A549 (cell line): ENCODE measurements around the gene STK26. TPM values are rescaled to one million over a fixed set of nuclear protein-coding genes. Genes with fewer than 3 reads are reported as not detected.

Experiments used
- ATAC-seq, 2 experiments: fragments of 200-7000 bp in 1 of 2; fragments of >200 bp in 1 of 2; cut with Nextera tagmentation in 1 of 2; cut with Tn5 transposase in 1 of 2; 3 replicates each; pipeline versions ENCODE4 v1.8.0 to v1.9.1; 2018 to 2020; ENCODE audit warnings: mild to moderate bottlenecking in 1 of 2, moderate library complexity in 1 of 2
- CTCF ChIA-PET: fragments of 300-600 bp; sonication (Branson Sonifier 250); formaldehyde crosslinking; extraction: SDS; loops from one replicate; lab custom pipeline; 2021; ENCODE audit warnings: antibody characterized with exemption, inconsistent platforms; lab: Yijun Ruan, JAX
- POLR2A ChIA-PET: fragments of 350-600 bp; formaldehyde crosslinking; extraction: SDS; loops from one replicate; lab custom pipeline; 2021; ENCODE audit warnings: antibody characterized with exemption, inconsistent platforms; lab: Yijun Ruan, JAX
- DNase-seq, 2 experiments: peaks; one replicate each; pipeline versions ENCODE4 v3.0.0 to v3.0.0-alpha.2; 2011 to 2016; ENCODE audit warnings: low read depth in 1 of 2, low spot score in 1 of 2
- FAIRE-seq: peaks from 2 replicates; lab custom pipeline; 2011; peaks lifted over from hg19 to GRCh38; lab: Jason Lieb, UNC
- H3K27ac ChIP-seq, 2 experiments: fragments of >200 bp; sonication (Bioruptor Twin); formaldehyde crosslinking; 3 replicates each; pipeline ENCODE4 v1.5.1; 2016 to 2017
- H3K4me1 ChIP-seq: fragments of >200 bp; sonication (Bioruptor Twin); formaldehyde crosslinking; 3 replicates; pipeline ENCODE4 v1.6.1; 2016
- H3K4me2 ChIP-seq: fragments of >200 bp; sonication (Bioruptor Twin); formaldehyde crosslinking; 3 replicates; pipeline ENCODE4 v1.6.1; 2016
- H3K4me3 ChIP-seq: fragments of >200 bp; sonication (Bioruptor Twin); formaldehyde crosslinking; 3 replicates; pipeline ENCODE4 v1.5.1; 2016
- H3K9me3 ChIP-seq: fragments of >200 bp; sonication (Bioruptor Twin); formaldehyde crosslinking; 3 replicates; pipeline ENCODE4 v1.6.1; 2016
- CBX8 ChIP-seq: fragments of 200-600 bp; sonication (generic); IDR thresholded peaks from 2 replicates; pipeline ENCODE4 v1.6.1; 2016
- CEBPB ChIP-seq, 2 experiments: fragments of >200 bp in 1 of 2; sonication (Bioruptor Twin) in 1 of 2; formaldehyde crosslinking in 1 of 2; IDR thresholded peaks; 2 replicates each; pipeline ENCODE4 v1.6.1; 2012 to 2016
- ELK1 ChIP-seq: fragments of 150-350 bp; IDR thresholded peaks from 2 replicates; pipeline ENCODE4 v1.6.1; 2014; ENCODE audit warnings: low read depth, mild to moderate bottlenecking, low read length
- ESRRA ChIP-seq: fragments of 150-350 bp; IDR thresholded peaks from 2 replicates; pipeline ENCODE4 v1.6.1; 2014; ENCODE audit warnings: mild to moderate bottlenecking, low read length, borderline replicate concordance
- FOXS1 ChIP-seq: fragments of 250-450 bp; sonication (Bioruptor Pico); IDR thresholded peaks from 2 replicates; pipeline ENCODE4 v1.5.0; 2020; ENCODE audit warnings: mild to moderate bottlenecking, moderate library complexity
- HOXB13 ChIP-seq: fragments of 250-450 bp; sonication (Bioruptor Pico); IDR thresholded peaks from 2 replicates; pipeline ENCODE4 v1.5.0; 2020; ENCODE audit warnings: low read depth, mild to moderate bottlenecking, moderate library complexity
- HOXB5 ChIP-seq: fragments of 250-450 bp; sonication (Bioruptor Pico); IDR thresholded peaks from 2 replicates; pipeline ENCODE4 v1.5.0; 2020; ENCODE audit warnings: mild to moderate bottlenecking, moderate library complexity
- JUN ChIP-seq, 2 experiments: fragments of >200 bp; sonication (Bioruptor Twin); formaldehyde crosslinking; IDR thresholded peaks; 2 replicates in 1 of 2; 3 replicates in 1 of 2; pipeline ENCODE4 v1.6.1; 2016 to 2017
- KDM5A ChIP-seq: fragments of 200-600 bp; sonication (generic); IDR thresholded peaks from 2 replicates; pipeline ENCODE4 v1.6.1; 2016; ENCODE audit warnings: antibody characterized with exemption, mild to moderate bottlenecking
- MAX ChIP-seq: IDR thresholded peaks from 2 replicates; pipeline ENCODE4 v1.6.1; 2012
- NFE2L2 ChIP-seq: fragments of 150-350 bp; conservative IDR thresholded peaks from 2 replicates; pipeline ENCODE4 v1.6.1; 2014; ENCODE audit warnings: low read length
- NR3C1 ChIP-seq: fragments of >200 bp; sonication (Bioruptor Twin); formaldehyde crosslinking; IDR thresholded peaks from 3 replicates; pipeline ENCODE4 v1.6.1; 2017
- RAD21 ChIP-seq, 2 experiments: fragments of >200 bp in 1 of 2; sonication (Bioruptor Twin) in 1 of 2; formaldehyde crosslinking in 1 of 2; IDR thresholded peaks in 1 of 2; conservative IDR thresholded peaks in 1 of 2; 2 replicates in 1 of 2; 3 replicates in 1 of 2; pipeline ENCODE4 v1.6.1; 2012 to 2018; ENCODE audit warnings: inconsistent platforms in 1 of 2
- RNF2 ChIP-seq: fragments of 200-600 bp; sonication (generic); IDR thresholded peaks from 2 replicates; pipeline ENCODE4 v1.6.1; 2016; ENCODE audit warnings: low read depth, mild to moderate bottlenecking, antibody characterized with exemption, moderate library complexity, borderline replicate concordance
- ZNF302 ChIP-seq: fragments of 250-450 bp; sonication (Bioruptor Pico); IDR thresholded peaks from 2 replicates; pipeline ENCODE4 v1.9.0; 2021; ENCODE audit warnings: inconsistent platforms, mild to moderate bottlenecking, moderate library complexity
- WGBS: methylation state at CpG from one replicate; pipeline ENCODE4 v1.1.6; 2017; ENCODE audit errors: missing lambda C conversion rate; 5-methylcytosine and 5-hydroxymethylcytosine counted together
- polyA plus RNA-seq, 4 experiments: library from polyadenylated mRNA; depleted of rRNA in 3 of 4; stranded (reverse); fragments of >200 nt; fragmentation: RNase III in 1 of 4; extraction: RNeasy Plus Mini Kit Qiagen cat#74134 plus additional on column Dnase treatment in 1 of 4; gene quantifications; 2 replicates in 3 of 4; 3 replicates in 1 of 4; pipeline ENCODE4 v1.2.3, GENCODE V29; 2011 to 2017
- TF ChIP-seq, protein P1 (sequence below): fragments of >200 bp; sonication (Bioruptor Twin); formaldehyde crosslinking; IDR thresholded peaks from 3 replicates; pipeline ENCODE4 v1.6.1; 2016
- TF ChIP-seq, protein P2 (sequence below): fragments of >200 bp; sonication (Bioruptor Twin); formaldehyde crosslinking; IDR thresholded peaks from 3 replicates; pipeline ENCODE4 v1.5.1; 2016
- TF ChIP-seq, protein P3 (sequence below): fragments of 250-450 bp; sonication (Bioruptor Pico); IDR thresholded peaks from 2 replicates; pipeline ENCODE4 v1.5.0; 2021; ENCODE audit warnings: mild to moderate bottlenecking, moderate library complexity, borderline replicate concordance
- TF ChIP-seq, protein P4 (sequence below): fragments of 200-600 bp; sonication (generic); IDR thresholded peaks from 2 replicates; pipeline ENCODE4 v1.6.1; 2016; ENCODE audit warnings: antibody characterized with exemption, mild to moderate bottlenecking, moderate library complexity
- TF ChIP-seq, protein P5 (sequence below): fragments of >200 bp; sonication (Bioruptor Twin); formaldehyde crosslinking; IDR thresholded peaks from 2 replicates; pipeline ENCODE4 v1.6.1; 2016
- TF ChIP-seq, protein P6 (sequence below): fragments of 450-650 bp; IDR thresholded peaks from 2 replicates; pipeline ENCODE4 v1.6.1; 2014; ENCODE audit warnings: antibody characterized with exemption
- TF ChIP-seq, protein P7 (sequence below): IDR thresholded peaks from 2 replicates; pipeline ENCODE4 v1.6.1; 2012

STK26 gene
- polyA plus RNA-seq, 2 of the 4 experiments (the other 2 are of a cell fraction) = 11.5 to 23.9 TPM

GRCh38 chrX:132015875-132016274 is 7.2 kb upstream of the STK26 start:
- Histone ChIP-seq H3K4me3 (no peak overlapping the region), H3K4me2 (no peak overlapping the region), H3K27ac (no peak overlapping the region), H3K4me1 (no peaks in the 10 kb centered on the region), H3K9me3 (no peaks in the 10 kb centered on the region)
- ChIA-PET POLR2A (no interaction called here), CTCF (no interaction called here)
- DNase-seq (no peak), FAIRE-seq (no peak), ATAC-seq (no peak)
- WGBS = 52% methylated on average over 4 of the region's 4 CpGs
- TF ChIP-seq CEBPB (IDR thresholded peaks at IDR 0.05) (no peak), CBX8 (no peak), HOXB13 (CRISPR knock-in tag) (no peak), ESRRA (no peak), MAX (no peak), NFE2L2 (no peak), ELK1 (no peak)
- TF ChIP-seq, protein P1, sequence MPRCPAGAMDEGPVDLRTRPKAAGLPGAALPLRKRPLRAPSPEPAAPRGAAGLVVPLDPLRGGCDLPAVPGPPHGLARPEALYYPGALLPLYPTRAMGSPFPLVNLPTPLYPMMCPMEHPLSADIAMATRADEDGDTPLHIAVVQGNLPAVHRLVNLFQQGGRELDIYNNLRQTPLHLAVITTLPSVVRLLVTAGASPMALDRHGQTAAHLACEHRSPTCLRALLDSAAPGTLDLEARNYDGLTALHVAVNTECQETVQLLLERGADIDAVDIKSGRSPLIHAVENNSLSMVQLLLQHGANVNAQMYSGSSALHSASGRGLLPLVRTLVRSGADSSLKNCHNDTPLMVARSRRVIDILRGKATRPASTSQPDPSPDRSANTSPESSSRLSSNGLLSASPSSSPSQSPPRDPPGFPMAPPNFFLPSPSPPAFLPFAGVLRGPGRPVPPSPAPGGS = no peak

DNA sequence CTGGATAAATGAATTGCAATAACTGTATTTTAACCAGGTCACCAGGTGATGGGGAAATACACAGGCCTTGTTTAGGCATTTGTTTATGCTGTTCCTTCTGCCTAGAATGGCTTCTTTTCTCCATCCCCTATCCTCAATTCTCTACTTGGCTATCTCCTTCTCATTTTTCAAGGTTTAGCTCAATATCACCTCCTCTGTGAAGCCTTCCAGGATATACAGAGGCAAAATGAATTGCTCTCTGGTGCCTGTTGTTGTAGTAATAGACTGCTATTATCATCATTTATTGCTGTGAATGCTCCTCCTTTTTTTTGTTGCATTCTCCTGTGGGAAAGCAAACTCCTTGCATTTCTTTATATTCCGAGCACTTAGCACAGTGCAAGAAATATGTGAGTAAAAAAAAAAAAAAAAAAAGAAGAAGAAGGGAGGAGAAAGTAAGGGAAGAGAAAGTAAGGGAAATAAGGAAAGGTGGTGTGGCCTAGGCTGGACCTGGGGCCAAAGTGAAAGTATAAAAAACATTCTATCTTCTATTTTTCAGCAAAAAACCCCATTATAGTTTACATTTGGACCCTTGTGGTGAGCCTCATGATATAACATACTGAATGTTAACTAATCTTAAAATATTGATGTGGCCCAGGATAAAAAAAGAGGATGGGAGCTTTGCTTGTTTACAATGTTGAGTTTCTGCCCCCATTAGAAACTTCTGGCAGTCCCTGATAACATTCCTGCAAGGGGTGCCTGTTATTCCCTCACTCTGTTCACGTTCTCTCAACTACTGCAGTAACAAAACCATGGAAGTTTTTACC is 6.3 kb upstream of the STK26 start:
- FAIRE-seq (no peak), DNase-seq (no peak), ATAC-seq (no peak)
- H3K4me3 ChIP-seq = no peak overlapping the region
- ChIA-PET CTCF (no interaction called here), POLR2A (no interaction called here)
- WGBS = 30% methylated on average over 2 of the region's 2 CpGs
- H3K9me3 ChIP-seq = no peaks in the 10 kb centered on the region
- no peak overlapping the region for H3K4me2 ChIP-seq
- TF ChIP-seq, protein P2, sequence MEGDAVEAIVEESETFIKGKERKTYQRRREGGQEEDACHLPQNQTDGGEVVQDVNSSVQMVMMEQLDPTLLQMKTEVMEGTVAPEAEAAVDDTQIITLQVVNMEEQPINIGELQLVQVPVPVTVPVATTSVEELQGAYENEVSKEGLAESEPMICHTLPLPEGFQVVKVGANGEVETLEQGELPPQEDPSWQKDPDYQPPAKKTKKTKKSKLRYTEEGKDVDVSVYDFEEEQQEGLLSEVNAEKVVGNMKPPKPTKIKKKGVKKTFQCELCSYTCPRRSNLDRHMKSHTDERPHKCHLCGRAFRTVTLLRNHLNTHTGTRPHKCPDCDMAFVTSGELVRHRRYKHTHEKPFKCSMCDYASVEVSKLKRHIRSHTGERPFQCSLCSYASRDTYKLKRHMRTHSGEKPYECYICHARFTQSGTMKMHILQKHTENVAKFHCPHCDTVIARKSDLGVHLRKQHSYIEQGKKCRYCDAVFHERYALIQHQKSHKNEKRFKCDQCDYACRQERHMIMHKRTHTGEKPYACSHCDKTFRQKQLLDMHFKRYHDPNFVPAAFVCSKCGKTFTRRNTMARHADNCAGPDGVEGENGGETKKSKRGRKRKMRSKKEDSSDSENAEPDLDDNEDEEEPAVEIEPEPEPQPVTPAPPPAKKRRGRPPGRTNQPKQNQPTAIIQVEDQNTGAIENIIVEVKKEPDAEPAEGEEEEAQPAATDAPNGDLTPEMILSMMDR = no peak
- TF ChIP-seq, protein P3, sequence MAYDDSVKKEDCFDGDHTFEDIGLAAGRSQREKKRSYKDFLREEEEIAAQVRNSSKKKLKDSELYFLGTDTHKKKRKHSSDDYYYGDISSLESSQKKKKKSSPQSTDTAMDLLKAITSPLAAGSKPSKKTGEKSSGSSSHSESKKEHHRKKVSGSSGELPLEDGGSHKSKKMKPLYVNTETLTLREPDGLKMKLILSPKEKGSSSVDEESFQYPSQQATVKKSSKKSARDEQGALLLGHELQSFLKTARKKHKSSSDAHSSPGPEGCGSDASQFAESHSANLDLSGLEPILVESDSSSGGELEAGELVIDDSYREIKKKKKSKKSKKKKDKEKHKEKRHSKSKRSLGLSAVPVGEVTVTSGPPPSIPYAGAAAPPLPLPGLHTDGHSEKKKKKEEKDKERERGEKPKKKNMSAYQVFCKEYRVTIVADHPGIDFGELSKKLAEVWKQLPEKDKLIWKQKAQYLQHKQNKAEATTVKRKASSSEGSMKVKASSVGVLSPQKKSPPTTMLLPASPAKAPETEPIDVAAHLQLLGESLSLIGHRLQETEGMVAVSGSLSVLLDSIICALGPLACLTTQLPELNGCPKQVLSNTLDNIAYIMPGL (CRISPR knock-in tag) = no peak
- TF ChIP-seq RNF2 (no peak), CBX8 (no peak), MAX (no peak), FOXS1 (CRISPR knock-in tag) (no peak), ZNF302 (CRISPR knock-in tag) (no peak), JUN (IDR thresholded peaks at IDR 0.05) (no peak), KDM5A (no peak), HOXB5 (CRISPR knock-in tag) (no peak), RAD21 (conservative IDR thresholded peaks at IDR 0.05 in 1 of 2, IDR thresholded peaks at IDR 0.05 in 1 of 2) (no peak), CEBPB (IDR thresholded peaks at IDR 0.05) (no peak), NR3C1 (no peak)
- TF ChIP-seq, protein P4, sequence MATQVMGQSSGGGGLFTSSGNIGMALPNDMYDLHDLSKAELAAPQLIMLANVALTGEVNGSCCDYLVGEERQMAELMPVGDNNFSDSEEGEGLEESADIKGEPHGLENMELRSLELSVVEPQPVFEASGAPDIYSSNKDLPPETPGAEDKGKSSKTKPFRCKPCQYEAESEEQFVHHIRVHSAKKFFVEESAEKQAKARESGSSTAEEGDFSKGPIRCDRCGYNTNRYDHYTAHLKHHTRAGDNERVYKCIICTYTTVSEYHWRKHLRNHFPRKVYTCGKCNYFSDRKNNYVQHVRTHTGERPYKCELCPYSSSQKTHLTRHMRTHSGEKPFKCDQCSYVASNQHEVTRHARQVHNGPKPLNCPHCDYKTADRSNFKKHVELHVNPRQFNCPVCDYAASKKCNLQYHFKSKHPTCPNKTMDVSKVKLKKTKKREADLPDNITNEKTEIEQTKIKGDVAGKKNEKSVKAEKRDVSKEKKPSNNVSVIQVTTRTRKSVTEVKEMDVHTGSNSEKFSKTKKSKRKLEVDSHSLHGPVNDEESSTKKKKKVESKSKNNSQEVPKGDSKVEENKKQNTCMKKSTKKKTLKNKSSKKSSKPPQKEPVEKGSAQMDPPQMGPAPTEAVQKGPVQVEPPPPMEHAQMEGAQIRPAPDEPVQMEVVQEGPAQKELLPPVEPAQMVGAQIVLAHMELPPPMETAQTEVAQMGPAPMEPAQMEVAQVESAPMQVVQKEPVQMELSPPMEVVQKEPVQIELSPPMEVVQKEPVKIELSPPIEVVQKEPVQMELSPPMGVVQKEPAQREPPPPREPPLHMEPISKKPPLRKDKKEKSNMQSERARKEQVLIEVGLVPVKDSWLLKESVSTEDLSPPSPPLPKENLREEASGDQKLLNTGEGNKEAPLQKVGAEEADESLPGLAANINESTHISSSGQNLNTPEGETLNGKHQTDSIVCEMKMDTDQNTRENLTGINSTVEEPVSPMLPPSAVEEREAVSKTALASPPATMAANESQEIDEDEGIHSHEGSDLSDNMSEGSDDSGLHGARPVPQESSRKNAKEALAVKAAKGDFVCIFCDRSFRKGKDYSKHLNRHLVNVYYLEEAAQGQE = no peak
- TF ChIP-seq, protein P5, sequence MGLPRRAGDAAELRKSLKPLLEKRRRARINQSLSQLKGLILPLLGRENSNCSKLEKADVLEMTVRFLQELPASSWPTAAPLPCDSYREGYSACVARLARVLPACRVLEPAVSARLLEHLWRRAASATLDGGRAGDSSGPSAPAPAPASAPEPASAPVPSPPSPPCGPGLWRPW = no peak
- TF ChIP-seq, protein P6, sequence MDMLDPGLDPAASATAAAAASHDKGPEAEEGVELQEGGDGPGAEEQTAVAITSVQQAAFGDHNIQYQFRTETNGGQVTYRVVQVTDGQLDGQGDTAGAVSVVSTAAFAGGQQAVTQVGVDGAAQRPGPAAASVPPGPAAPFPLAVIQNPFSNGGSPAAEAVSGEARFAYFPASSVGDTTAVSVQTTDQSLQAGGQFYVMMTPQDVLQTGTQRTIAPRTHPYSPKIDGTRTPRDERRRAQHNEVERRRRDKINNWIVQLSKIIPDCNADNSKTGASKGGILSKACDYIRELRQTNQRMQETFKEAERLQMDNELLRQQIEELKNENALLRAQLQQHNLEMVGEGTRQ = no peak
- TF ChIP-seq, protein P7, sequence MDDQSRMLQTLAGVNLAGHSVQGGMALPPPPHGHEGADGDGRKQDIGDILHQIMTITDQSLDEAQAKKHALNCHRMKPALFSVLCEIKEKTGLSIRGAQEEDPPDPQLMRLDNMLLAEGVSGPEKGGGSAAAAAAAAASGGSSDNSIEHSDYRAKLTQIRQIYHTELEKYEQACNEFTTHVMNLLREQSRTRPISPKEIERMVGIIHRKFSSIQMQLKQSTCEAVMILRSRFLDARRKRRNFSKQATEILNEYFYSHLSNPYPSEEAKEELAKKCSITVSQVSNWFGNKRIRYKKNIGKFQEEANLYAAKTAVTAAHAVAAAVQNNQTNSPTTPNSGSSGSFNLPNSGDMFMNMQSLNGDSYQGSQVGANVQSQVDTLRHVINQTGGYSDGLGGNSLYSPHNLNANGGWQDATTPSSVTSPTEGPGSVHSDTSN = no peak
- H3K4me1 ChIP-seq = no peaks in the 10 kb centered on the region
- H3K27ac ChIP-seq = no peak overlapping the region
